Measurements from ENCODE around the gene DAGLA.

DAGLA gene

DNA sequence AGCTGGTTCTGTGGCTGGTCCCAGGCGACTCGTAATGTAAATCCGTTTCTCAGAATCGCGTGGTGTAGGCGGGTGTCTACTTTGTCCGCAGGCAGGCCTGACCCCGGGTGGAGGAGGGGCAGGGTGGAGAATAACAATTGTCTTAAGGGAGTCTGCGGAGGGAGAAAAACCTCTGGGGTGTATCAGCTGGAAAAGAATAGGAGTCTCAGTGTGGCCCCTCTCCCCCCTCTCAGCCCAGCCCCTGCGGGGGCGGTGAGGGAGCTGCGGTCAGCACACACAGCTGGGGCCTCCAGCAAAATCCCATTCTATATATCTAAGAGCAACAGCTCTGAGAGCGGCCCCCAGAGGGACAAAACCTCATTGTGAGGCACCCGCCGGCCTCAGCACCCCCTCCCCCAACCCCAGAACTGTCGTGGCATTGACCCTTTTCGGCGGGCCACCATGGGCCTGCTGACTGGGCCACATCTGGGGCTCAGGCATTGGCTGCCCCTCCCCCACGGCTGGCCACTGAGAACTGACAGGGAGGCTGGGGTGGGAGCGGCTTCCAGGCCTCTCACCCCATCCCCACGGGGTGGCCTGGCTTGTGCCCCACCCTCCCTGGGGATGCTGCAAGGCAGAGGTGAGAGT, 69.5 kb downstream of the DAGLA start:
- no peak for DNase-seq

DNA sequence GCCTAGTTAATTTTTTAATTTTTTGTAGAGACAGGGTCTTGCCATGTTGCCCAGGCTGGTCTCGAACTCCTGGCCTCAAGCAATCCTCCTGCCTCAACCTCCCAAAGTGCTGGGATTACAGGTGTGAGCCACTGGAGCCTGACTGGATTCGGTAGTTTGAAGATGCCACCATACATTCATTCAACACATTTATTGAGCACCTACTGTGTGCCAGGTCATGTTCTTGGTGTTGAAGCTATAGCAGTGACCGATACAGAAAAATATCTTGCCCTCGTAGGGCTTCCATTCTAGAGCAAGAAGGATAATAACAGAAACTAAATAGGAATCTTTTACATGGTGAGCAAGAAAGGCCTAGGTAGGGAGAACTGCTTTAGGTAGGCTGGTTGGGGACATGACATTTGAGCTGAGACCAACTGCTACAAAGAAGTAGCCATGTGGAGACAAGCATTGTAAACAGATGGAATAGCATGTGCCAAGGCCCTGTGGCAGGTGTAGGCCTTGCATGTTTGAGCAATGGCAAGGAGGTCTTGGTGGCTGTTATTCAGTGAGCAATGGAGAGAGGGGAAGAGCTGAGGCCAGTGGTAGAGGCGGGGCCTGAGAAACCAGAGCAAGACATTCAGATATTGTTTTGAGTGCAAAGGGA, 70.6 kb downstream of the DAGLA start:
- no peak for DNase-seq

- no peak for DNase-seq
Measured at GRCh38 chr11:61751384-61751783, 71.2 kb downstream of the DAGLA start.

- DNase-seq, result peak; percentile 67
Measured at GRCh38 chr11:61752117-61752924, 72.1 kb downstream of the DAGLA start, which contains the start of gene MYRF. Gene MYRF, plus strand, starts transcription at chr11:61752636. Its CDS starts 109 bp downstream, at chr11:61752745.

DNA sequence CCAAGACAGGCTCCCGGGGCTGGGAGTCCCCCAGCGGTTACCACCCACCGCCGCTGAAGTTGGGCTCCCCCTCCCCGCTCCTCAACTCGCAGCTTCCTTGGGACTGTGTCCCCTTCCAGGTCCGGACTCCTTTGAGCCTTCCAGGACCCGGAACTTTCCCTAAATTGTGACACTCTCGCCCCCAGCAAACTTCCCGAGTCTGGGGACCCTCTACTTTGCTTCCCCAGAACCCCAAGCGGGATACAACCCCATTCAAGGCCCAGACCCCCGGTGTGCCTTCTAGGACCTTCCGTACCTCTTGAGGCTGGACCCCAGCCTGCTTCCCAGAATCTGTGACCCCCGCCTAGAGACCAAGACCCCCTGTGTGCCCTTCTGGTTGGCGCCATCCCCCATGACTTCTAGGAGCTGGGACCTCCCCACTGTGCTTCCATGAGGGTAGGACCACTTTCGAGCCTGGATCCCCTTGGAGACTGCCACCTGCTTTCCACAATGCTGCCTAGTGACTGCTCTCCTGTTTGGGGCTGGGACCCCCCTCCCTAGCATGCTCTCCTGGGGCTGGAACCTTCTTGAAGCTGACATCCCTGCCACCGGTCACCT, 72.8 kb downstream of the DAGLA start:
- no peak for DNase-seq

DNA sequence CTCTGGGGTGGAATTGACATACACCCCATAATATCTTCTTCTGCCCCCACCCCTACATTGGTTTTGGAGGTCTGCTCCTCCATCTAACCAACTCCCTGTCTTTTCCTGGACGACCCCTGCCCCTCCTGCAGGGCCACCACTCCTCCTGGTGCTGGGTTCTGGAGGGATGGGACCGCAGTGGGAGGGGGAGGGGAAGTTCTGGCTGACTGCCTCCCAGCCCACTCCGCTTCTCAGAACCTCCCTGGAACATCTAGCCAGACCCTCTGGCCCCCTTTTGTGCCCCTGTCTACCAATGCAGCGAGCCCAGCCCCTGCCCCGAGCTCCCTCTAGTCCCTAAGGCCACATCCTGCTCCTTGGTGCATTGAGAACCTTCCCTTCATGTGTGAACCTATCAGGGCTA, 73.5 kb downstream of the DAGLA start:
- DNase-seq, result no peak

DNA sequence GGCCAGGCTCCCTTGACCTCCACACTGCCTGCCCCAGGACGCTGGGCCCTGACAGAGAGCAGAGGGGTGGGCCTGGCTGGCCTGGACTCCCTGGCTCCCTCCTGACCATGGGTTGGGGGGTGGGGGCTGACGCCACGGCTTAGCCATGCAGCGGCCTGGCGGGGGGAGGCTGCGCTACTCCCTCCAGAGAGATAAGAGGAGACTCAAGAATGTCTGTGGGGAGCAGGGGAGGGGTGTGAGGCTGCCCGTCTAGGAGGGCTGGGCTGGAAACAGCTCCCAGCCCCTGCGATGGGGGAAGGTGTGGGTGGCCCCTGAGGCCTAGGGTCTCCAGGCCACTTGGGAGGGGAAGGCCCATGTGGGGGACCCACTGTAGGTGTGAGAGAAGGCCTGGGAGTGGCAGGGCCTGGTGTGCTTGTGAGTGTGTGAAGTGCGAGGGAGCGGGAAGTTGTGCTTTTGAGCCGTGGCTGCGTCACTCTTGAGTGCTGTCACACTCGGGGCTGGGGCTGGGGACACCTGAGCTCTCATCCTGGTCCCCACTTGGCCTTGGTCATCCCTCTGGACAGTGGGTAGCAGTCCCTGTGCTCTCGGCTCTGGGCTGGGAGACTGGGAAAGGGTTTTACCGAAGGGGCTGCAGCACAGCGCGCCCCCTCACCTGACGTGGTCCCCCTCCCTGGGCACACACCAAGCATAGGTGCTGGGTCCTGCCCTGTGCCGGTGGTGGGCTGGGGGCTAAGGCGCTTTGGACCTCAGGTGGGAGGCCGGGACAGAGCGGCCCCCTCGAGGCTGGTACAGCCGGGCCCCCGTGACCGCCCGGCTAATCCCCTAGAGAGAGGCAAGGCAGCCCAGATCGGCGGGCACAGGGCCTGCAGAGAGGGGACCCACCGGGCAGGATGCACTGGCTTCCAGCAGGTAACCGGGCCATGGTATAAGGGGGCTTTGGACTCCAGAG, 74.6 kb downstream of the DAGLA start:
- no peak for DNase-seq

- no peak for DNase-seq
Measured at GRCh38 chr11:61756147-61756451, 75.9 kb downstream of the DAGLA start.

- peak; percentile 16 for DNase-seq
Measured at GRCh38 chr11:61756452-61757212, 76.4 kb downstream of the DAGLA start.

DNA sequence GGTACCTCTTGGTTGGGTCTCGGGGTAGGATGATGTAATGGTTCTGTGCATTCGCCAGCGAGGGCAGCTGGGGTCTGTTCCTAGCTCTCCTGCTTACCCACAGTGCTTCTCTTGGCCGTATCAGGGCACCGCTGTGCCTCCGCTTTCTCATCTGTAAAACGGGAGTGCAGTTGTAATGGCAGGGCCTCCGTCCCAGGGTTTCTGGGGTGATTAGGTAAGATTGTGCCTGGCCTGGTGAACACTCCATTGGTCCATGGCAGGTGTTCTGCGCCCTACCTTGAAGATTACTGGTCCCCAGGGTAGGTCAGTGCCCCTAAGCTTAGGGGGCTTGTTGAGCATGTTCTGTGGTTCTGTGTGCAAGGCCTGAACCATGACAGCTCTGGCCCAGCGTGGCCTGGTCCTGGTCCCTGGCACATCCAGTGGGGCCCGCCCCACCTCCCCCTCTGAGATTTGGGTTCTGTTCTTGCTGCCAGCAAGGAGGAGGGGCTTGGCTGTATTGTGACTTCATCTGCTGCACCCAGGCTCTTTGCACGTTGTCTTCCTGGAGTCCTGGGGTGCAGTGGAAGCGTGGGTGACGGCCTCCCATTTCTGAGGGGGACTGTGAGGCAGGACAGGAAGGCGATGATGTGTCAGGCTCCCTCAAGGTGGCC, 77.1 kb downstream of the DAGLA start:
- DNase-seq, result no peak

DNA sequence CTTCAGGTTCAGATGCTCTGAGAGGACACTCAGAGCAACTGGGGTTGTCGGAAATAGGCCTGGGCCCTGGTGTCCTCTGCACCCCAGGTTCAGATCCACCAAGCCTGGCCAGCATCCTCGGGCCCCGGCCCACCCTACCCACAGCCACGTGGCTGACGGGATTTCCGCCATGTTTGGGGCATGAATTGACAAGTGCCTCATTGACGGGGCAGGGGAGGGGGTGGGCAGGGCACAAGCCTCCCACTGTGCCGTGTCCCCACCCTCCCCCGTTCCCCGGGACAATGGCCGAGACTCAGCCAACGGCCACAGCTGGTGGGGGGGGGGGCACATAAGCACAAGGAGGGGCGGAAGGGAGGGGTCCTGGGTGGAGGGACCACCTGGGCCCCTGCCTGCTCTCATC, 80.8 kb downstream of the DAGLA start:
- DNase-seq, result no peak

DNA sequence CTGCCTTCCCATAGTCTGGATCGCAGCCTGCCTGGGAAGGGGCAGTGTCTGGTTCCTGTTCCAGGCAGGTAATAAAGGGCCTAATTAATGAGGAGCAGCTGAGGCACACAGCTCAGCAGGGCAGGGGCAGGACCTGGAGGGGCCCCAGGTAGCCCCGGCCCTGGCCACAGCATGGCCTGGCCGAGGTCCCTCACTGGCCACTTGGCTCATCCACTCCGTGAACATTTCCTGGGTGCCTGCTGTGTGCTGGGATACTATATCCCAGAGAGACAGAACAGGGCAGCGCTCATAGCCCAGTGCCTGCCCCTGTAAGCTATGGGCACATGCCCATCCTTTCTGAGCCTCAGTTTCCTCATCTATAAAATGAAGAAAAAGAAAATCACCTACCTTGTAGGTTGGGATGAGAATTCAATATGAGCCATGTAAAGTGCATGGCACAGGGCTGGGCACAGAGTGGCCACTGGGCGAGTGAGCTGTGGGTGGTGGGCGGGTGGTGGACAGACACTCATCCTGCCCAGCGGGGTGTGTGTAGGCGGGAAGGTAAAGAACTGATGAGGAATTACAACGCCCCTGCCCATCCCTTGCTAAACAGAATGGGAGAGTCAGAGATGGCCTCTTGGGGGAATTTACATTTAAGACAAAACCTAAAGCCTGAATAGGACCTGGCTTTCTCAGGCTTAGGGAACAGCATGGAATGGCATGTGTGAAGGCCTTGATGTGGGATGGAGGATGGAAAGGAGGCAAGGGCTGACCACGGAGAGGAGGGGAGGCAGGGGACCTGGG, 81.4 kb downstream of the DAGLA start:
- DNase-seq, result no peak

DNA sequence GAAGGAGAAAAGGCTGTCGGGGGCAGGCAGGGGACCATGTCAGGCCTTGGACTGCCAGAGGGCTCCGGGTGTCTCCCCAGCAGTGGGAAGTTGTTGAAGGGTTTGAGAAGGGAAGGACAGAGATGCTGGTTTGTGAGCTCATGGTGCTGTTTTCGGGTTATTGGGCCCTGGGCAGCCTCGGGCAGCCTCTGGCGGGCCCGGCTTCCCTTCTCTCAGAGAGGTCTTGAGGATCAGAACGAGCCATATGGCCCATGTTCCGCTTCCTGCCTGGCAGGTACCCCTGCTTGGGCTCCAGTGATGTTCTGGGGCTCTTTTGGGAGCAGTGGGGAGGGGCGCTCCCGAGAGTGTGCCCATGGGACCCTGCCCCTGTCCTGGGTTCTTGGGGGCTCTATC, 82.0 kb downstream of the DAGLA start:
- no peak for DNase-seq

- no peak for DNase-seq
Measured at GRCh38 chr11:61762798-61763197, 82.6 kb downstream of the DAGLA start.

DNA sequence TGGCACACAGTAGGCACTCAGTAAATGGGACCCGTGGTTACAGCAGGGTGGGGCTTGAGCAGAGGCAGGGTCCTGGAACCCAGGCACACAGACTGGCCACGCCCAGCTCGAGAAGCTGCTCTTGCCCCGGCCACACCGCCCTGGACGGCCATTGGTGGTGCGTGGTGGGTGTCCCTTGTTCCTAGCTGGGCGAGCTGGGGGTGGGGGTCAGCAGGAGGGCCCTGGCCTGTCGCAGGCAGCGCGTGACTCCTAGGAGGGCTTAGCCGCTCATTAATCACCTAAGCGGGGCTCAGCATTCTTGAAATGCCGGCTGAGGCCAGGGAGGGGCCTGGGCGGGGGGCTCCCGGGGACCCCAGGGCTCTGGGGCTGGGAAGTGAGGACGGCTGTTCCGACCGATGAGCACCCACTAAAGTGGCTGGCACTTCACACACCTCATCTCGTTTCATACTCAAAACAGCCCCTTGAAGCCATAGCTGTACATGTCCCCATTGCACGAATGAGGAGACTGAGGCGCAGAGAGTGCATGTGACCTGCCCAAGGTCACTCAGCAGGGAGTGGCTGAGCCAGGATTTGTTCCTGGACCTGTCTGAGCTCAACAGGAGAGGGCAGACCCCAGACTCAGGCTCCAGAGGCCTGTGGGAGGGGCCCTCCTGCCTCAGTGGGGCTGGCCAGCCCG, 83.9 kb downstream of the DAGLA start:
- DNase-seq, result no peak

- no peak for DNase-seq
Measured at GRCh38 chr11:61764606-61765260, 84.5 kb downstream of the DAGLA start.

GRCh38 chr11:61765550-61766253, 85.5 kb downstream of the DAGLA start:
- DNase-seq, result no peak

DNA sequence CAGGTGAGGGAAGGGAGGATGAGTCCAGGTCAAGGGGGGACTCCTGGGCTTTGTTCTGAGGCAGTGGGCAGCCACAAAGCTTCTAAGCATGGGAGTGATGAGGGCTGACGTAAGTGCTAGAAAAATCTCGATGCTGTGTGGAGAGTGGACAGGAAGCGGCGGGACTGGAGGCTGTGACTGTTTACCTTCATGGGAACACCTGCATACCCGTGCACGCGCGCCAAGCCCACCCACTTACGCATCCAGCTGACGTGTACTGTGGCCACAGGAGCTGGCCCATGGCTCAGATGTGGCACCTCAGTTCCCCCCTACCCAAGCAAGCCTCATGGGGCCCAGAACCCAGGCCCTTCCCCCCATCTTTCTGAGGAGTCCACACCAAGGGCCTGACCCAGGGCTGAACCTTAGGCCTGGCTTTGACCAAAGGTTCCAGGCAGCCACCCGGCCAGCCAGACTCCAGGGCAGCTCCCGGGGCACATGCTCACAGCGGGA, 86.2 kb downstream of the DAGLA start:
- no peak for DNase-seq
